HG03439 (cell line): ENCODE measurements around the gene DHX58.

ENCODE experiments used
- ATAC-seq: cut with Tn5 transposase; IDR thresholded peaks from one replicate; pipeline ENCODE4 v1.9.1; 2021; ENCODE audit warnings: mild to moderate bottlenecking, moderate library complexity; ENCODE audit not compliant: unreplicated experiment

The DHX58 gene

GRCh38 chr17:42056635-42057034 is 55.9 kb downstream of the DHX58 start:
- ATAC-seq: no peak

GRCh38 chr17:42055496-42055895 is 57.0 kb downstream of the DHX58 start:
- ATAC-seq: no peak

GRCh38 chr17:42055027-42055426 is 57.5 kb downstream of the DHX58 start:
- ATAC-seq: no peak

GRCh38 chr17:42053731-42054500 is 58.6 kb downstream of the DHX58 start:
- ATAC-seq: no peak

- ATAC-seq: no peak
These were observed 60.1 kb downstream of the DHX58 start for GRCh38 chr17:42052346-42052877.

GRCh38 chr17:42051645-42052044 is 60.9 kb downstream of the DHX58 start:
- ATAC-seq: no peak
